GM19468 (cell line): Measurements from ENCODE around the gene ENKUR.

Experiments used
- ATAC-seq: cut with Tn5 transposase; IDR thresholded peaks from one replicate; pipeline ENCODE4 v1.9.1; 2021; ENCODE audit warnings: mild to moderate bottlenecking, moderate library complexity, moderate number of reproducible peaks; ENCODE audit not compliant: unreplicated experiment; ENCODE audit errors: extremely low read depth

Gene ENKUR

GRCh38 chr10:25015828-25016375, at the start of gene ENKUR:
TSS of gene ENKUR (minus strand) at chr10:25016158. CDS start at chr10:25015936, 222 bp downstream.
- ATAC-seq: peak; percentile 31

- no peak for ATAC-seq
These were observed 48.4 kb upstream of the ENKUR start for GRCh38 chr10:25064401-25064800.

GRCh38 chr10:25063644-25064043, 47.7 kb upstream of the ENKUR start:
- ATAC-seq: no peak

- no peak for ATAC-seq
These were observed 47.2 kb upstream of the ENKUR start for GRCh38 chr10:25063157-25063556.

GRCh38 chr10:25061711-25062449, 45.9 kb upstream of the ENKUR start:
- no peak for ATAC-seq

GRCh38 chr10:25061125-25061524, 45.2 kb upstream of the ENKUR start:
- ATAC-seq: no peak

GRCh38 chr10:25059990-25060389, 44.0 kb upstream of the ENKUR start:
- ATAC-seq: no peak

GRCh38 chr10:25057886-25058285, 41.9 kb upstream of the ENKUR start:
- ATAC-seq: no peak

GRCh38 chr10:25056726-25057125, 40.8 kb upstream of the ENKUR start:
- ATAC-seq: no peak

- ATAC-seq: no peak
These were observed 36.1 kb upstream of the ENKUR start for GRCh38 chr10:25052012-25052411.

- ATAC-seq: no peak
These were observed 34.4 kb upstream of the ENKUR start for GRCh38 chr10:25050402-25050801.

- no peak for ATAC-seq
These were observed 34.0 kb upstream of the ENKUR start for GRCh38 chr10:25049966-25050365.

- no peak for ATAC-seq
These were observed 32.5 kb upstream of the ENKUR start for GRCh38 chr10:25048450-25048849.

GRCh38 chr10:25047591-25048301, 31.8 kb upstream of the ENKUR start:
- no peak for ATAC-seq

- no peak for ATAC-seq
These were observed 31.1 kb upstream of the ENKUR start for GRCh38 chr10:25047088-25047487.

- no peak for ATAC-seq
These were observed 30.7 kb upstream of the ENKUR start for GRCh38 chr10:25046641-25047040.

GRCh38 chr10:25039531-25039930, 23.6 kb upstream of the ENKUR start:
- ATAC-seq: no peak

GRCh38 chr10:25038325-25038724, 22.4 kb upstream of the ENKUR start:
- ATAC-seq: no peak

GRCh38 chr10:25036381-25036780, 20.4 kb upstream of the ENKUR start:
- no peak for ATAC-seq

GRCh38 chr10:25029519-25029918, 13.6 kb upstream of the ENKUR start:
- no peak for ATAC-seq

- no peak for ATAC-seq
These were observed 12.8 kb upstream of the ENKUR start for GRCh38 chr10:25028711-25029110.
